Stimulated activated naive CD4-positive, alpha-beta T cell treated with Interleukin-2 at 50 U/mL for 16 hours (primary cell): ENCODE data around the gene CYP19A1.
"Not testable (repeated sequence)": the region's sequence is repeated elsewhere in the genome, so short reads cannot be mapped to it uniquely, and the experiment has no call there.

Experiments used
- DNase-seq: peaks from one replicate; lab custom pipeline; 2025; lab: John Stamatoyannopoulos, UW

CYP19A1 gene

GRCh38 chr15:51212239-51212638, 126.2 kb downstream of the CYP19A1 start:
- DNase-seq, result no peak

- no peak for DNase-seq
Observed at GRCh38 chr15:51205050-51205975, 133.1 kb downstream of the CYP19A1 start.

DNA sequence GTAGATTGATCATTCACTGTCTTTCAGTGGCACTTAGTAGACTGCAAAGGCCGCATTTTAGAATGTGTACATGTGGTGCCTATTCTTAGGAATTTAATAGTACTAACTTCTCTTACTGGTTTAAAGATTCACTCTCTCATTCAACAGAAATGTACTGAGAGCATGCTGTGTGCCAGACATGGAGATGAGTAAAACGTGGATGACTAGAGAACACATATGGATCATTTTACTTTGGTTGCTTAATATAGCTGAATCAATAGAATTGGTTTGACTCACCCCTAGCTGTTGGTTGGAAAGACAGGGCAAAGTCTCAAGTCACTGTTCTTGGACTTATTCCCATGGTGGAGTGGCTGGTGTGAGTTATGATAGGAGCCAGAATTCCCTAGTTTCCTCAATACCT, 134.6 kb downstream of the CYP19A1 start:
- DNase-seq, result no peak

GRCh38 chr15:51202783-51203182, 135.6 kb downstream of the CYP19A1 start:
- no peak for DNase-seq

DNA sequence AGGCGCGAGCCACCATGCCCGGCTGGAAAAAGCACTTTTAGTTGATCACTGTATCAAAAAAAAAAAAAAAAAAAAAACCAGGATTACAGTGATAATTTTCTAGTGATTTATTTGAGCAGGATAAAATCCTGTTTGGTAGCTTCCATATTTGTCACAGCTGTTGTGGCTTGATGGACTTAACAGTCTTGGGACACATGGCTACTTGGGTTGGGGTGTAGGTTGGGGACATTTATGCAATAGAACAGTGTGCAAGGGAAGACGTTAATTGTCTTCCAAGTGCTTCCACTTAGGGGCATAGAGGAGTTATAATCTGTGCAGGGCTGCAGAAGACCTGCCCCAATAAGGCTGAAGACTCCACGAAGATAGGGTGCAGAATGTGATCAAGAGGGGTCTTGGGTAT, 136.8 kb downstream of the CYP19A1 start:
- DNase-seq, result no peak

GRCh38 chr15:51200792-51201191, 137.6 kb downstream of the CYP19A1 start:
- no peak for DNase-seq

- no peak for DNase-seq
Observed at GRCh38 chr15:51199541-51199940, 138.9 kb downstream of the CYP19A1 start.

- no peak for DNase-seq
Observed at GRCh38 chr15:51198701-51199232, 139.6 kb downstream of the CYP19A1 start.

DNA sequence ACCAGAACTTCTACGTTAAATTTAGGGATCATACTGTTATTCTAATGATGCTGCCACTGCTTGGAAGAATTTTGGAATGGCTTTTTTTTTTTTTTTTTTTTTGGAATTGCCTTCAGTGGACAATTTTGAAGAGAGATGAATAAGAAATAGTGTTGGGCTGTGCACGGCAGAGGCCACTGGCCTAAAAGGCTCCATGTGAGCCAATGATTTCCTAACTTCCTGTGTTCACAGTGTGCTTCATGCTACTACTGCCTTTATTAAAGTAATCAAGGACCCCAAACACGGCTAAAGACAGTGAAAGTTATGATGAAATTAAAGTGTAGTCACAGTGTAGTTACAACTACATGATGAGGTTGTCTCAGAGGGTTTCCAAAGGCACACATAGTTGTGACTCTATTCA, 142.9 kb downstream of the CYP19A1 start:
- no peak for DNase-seq

DNA sequence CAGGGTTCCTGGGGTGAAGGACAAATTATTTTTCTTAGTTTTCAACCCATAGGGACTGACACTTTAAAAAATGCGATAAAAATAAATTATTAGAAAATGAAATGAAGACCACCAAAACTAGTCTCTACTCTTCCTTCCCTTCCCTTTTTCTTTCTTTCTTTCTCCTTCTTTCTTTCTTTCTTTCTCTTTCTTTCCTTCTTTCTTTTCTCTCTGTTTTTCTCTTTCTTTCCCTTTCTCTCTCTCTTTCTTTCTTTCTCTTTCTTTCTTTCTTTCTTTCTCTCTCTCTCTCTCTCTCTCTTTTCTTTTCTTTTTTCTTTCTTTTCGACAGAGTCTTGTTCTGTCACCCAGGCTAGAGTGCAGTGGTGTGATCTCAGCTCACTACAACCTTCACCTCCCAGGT, 144.4 kb downstream of the CYP19A1 start:
- no peak for DNase-seq

DNA sequence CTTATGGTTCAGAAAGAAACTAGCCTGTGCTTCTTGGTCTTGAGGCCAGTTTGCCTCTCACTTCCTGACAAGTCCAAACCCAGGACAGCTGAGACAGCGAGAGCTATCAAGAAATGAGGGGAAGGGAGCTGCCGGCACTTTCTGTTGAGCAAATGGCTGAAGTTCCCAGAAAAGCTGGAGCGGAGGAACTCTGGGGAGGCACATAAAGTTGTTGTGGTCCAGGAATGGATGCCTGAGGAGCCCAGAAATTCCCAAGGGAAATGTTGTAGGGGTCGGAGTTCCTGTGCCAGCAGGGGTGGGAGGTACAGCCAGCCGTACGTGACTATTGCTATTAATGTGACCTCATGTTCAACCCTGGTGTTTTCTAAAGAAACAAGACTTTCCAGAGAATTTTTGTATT, 144.9 kb downstream of the CYP19A1 start:
- DNase-seq, result no peak

DNA sequence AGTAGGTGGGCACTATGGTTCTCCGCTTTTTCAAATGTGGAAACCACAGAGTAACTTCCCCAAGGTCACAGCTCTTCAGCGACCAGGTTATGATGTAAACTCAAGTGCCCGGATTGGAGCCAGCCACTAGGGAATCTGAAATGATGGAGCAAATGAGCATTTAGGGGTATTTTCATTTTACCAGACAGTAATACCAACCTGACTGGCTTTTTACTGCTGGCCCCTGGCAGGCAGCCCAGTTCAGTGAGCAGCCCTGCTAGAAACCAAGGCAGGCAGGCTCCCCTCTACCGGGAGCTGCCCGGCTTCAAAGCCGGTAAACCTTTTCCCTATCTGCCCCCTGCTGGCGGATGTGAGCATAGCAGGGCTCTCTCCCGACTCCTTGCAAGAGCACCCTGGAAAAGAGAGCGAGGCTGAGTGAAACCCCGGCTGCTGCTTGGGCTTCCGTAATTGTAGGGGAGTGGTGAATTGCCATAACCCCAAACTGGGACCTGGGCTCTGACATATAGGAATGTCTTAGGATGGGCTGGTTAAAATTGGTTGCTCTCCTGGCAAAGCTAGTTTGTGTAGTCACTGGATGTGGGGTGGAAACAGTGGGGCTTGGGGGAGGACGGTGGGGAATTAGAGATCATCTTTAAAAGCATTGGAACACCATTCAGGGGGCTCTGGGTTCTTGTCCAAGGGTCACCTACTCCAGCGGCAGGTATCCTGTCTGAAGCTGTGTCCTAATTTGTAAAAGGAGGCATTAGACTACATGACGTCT, 145.7 kb downstream of the CYP19A1 start:
- DNase-seq, result peak; percentile 38

DNA sequence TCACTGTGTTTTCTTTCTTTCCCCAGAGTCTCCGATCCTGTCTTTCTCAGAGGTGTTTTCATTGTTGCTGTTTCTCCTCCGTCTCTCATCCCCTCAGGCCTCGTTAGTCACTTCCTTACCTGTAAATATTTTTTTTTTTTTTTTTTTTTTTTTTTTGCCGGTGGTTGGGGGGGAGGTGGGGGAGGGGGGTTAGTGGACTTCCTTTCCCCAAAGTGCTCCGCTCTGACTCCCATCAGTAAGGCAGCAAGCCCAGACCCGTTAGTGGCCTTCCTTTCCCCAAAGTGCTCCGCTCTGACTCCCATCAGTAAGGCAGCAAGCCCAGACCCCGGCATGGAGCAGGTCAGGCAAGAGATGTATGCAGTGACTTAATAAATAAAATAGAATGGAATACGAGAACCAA, 146.6 kb downstream of the CYP19A1 start:
- DNase-seq, result no peak

GRCh38 chr15:51191072-51191670, 147.2 kb downstream of the CYP19A1 start:
- no peak for DNase-seq

- DNase-seq, result no peak
Observed at GRCh38 chr15:51190424-51191068, 147.8 kb downstream of the CYP19A1 start.

GRCh38 chr15:51189669-51190385, 148.6 kb downstream of the CYP19A1 start:
- DNase-seq, result no peak

GRCh38 chr15:51188791-51189190, 149.6 kb downstream of the CYP19A1 start:
- not testable (repeated sequence) for DNase-seq

DNA sequence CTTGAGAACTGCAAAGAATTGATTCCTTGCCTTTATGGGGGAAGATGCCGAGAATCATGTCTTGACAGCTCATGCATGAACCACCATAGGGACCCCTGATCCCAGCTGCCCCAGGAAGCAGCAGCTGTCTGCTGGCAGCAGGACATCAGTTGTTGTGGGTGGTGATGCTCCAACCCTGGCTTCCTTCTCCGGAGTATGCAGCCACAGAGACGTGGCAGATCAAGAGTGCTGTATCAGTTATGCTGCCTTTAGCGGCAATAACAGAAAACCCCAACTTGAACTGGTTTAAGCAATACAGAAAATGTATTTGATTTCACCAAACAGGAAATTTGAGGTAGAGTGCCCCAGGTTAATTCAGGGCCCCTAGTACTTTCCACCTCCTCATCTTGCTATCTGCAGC, 151.5 kb downstream of the CYP19A1 start:
- no peak for DNase-seq

GRCh38 chr15:51186181-51186705, 152.2 kb downstream of the CYP19A1 start:
- DNase-seq, result no peak

GRCh38 chr15:51185213-51186159, 152.9 kb downstream of the CYP19A1 start:
- no peak for DNase-seq
